ENCODE data around the gene MAST2.

- TF ChIP-seq CTCF (conservative IDR thresholded peaks at IDR 0.05; ENCODE audit: low read depth, low read length) (no peak), EZH2 (IDR thresholded peaks at IDR 0.05; ENCODE audit: borderline replicate concordance, low read depth, low read length, poor library complexity, severe bottlenecking) (no peak)
Measured at GRCh38 chr1:45987204-45987603, 183.8 kb downstream of the MAST2 start.

Measured in A673 (cell line).